Measurements from ENCODE around the gene SHF.

DNA sequence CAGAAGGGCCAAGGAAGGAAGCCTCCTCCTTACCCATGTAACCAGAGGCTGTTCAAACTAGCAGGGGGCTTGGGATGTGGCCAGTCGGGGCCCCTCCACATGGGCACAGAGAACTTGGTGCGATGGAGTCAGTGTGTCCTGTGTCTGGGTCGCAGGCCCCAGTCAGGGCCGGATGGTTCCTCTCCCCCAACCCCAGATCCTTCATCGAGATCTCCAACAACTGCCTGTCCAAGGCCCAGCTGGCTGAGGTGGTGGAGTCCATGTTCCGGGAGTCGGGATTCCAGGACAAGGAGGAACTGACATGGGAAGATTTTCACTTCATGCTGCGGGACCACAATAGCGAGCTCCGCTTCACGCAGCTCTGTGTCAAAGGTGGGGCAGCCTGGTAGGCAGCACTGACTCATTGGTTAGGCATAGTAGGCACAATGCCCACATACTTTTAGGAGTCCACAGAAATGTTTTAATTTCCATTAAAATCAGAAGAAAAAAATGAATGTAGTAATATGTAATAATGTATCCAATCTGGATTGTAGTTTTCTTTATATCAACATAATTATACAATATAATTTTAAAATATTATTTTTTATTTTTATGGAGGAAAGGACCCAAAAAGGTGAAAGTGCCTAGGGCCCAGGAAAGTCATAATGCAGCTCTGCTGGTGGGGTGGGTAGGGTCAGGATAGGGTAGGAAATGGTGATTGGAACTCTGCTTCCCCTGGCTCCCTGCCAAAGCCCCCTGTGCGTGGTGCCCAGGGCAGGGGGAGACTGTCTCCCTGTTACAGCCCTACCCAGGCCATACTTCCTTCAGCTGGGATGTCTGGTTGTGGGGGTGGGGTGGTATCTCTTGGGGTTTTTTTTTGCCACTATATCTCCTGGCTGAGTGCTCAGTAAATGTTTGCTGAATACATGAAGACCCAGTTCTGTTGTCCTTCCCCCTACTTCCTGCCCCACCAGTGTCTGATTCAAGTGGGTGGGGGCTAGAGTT, 39.4 kb downstream of the SHF start:
- no peak for TF ChIP-seq CTCF (IDR thresholded peaks at IDR 0.05)
- no peak for TF ChIP-seq POLR2A (IDR thresholded peaks at IDR 0.05)
